Sigmoid colon (tissue), 7 donors: ENCODE measurements around the gene DCUN1D2. TPM values are rescaled to one million over a fixed set of nuclear protein-coding genes. Genes with fewer than 3 reads are reported as not detected.
A peak's percentile ranks its signal among the peaks of the same experiment; 100 is the strongest.

Experiments used
- DNase-seq: peaks from one replicate; pipeline ENCODE4 v3.0.0-alpha.2; 2019
- H3K27ac ChIP-seq, 4 donors: fragments of 200-600 bp; sonication (generic); one replicate each; pipeline ENCODE4 v1.5.1; 2016 to 2019; ENCODE audit warnings: mild to moderate bottlenecking in 1 of 4
- H3K27me3 ChIP-seq, 3 donors: fragments of 200-600 bp; sonication (generic); one replicate each; pipeline ENCODE4 v1.5.1; 2019; ENCODE audit warnings: mild to moderate bottlenecking in 1 of 3
- H3K36me3 ChIP-seq, 4 donors: fragments of 200-600 bp; sonication (generic); one replicate each; pipeline ENCODE4 v1.5.1; 2016 to 2019
- H3K4me1 ChIP-seq, 4 donors: fragments of 200-600 bp; sonication (generic); one replicate each; pipeline ENCODE4 v1.5.1; 2017 to 2019
- H3K4me3 ChIP-seq, 4 donors: fragments of 200-600 bp; sonication (generic); one replicate each; pipeline ENCODE4 v1.5.1; 2017 to 2019; ENCODE audit warnings: mild to moderate bottlenecking in 2 of 4, moderate library complexity in 1 of 4
- H3K9me3 ChIP-seq, 4 donors: fragments of 200-600 bp in 3 of 4; sonication (generic) in 3 of 4; one replicate each; pipeline versions ENCODE4 v1.5.1 to v1.6.1; 2013 to 2019
- EP300 ChIP-seq, 4 donors: sonication (generic); formaldehyde crosslinking; IDR thresholded peaks; one replicate each; pipeline ENCODE4 v1.6.1; 2017; ENCODE audit warnings: antibody characterized with exemption in 4 of 4
- POLR2A ChIP-seq, 2 donors: fragments of 450-650 bp; IDR thresholded peaks; one replicate each; pipeline ENCODE4 v1.6.1; 2016; ENCODE audit warnings: antibody characterized with exemption in 2 of 2, mild to moderate bottlenecking in 2 of 2, moderate library complexity in 2 of 2
- POLR2AphosphoS5 ChIP-seq, 4 donors: sonication (generic); formaldehyde crosslinking; IDR thresholded peaks; one replicate each; pipeline ENCODE4 v1.6.1; 2017; ENCODE audit warnings: antibody characterized with exemption in 4 of 4
- WGBS, 2 donors: extraction: QIAGEN DNeasy Blood & Tissue Kit; methylation state at CpG; one replicate each; pipeline ENCODE4 v1.1.7; 2013; 5-methylcytosine and 5-hydroxymethylcytosine counted together
- intact Hi-C: fragments of 100-400 bp; cut with DNase I; formaldehyde crosslinking; loops from one replicate; pipeline ENCODE4 v1.15.1; 2023
- polyA plus RNA-seq, 3 donors: library from polyadenylated mRNA; stranded (reverse); fragments of 200-250 nt; gene quantifications; one replicate each; pipeline ENCODE4 v1.2.3, GENCODE V29; 2013
- total RNA-seq, 4 donors: library from RNA; depleted of rRNA; stranded (reverse); fragments of >200 nt; gene quantifications; one replicate each; pipeline ENCODE4 v1.1.0, GENCODE V29; 2016
- TF ChIP-seq, protein P1 (sequence below), 4 experiments: fragments of 450-650 bp in 3 of 4; fragments of 200-600 bp in 1 of 4; IDR thresholded peaks; one replicate each; pipeline ENCODE4 v1.5.1; 2016 to 2019; ENCODE audit warnings: antibody characterized with exemption in 4 of 4, mild to moderate bottlenecking in 3 of 4, moderate library complexity in 2 of 4
- donor health status: healthy with polysubstance abuse.
- donor health status: Bipolar disorder and iron deficiency.
- donor health status: healthy.

DCUN1D2 gene
- total and polyA plus RNA-seq, 7 donors: 6.6 to 33.0 (median 20.6) TPM

DNA sequence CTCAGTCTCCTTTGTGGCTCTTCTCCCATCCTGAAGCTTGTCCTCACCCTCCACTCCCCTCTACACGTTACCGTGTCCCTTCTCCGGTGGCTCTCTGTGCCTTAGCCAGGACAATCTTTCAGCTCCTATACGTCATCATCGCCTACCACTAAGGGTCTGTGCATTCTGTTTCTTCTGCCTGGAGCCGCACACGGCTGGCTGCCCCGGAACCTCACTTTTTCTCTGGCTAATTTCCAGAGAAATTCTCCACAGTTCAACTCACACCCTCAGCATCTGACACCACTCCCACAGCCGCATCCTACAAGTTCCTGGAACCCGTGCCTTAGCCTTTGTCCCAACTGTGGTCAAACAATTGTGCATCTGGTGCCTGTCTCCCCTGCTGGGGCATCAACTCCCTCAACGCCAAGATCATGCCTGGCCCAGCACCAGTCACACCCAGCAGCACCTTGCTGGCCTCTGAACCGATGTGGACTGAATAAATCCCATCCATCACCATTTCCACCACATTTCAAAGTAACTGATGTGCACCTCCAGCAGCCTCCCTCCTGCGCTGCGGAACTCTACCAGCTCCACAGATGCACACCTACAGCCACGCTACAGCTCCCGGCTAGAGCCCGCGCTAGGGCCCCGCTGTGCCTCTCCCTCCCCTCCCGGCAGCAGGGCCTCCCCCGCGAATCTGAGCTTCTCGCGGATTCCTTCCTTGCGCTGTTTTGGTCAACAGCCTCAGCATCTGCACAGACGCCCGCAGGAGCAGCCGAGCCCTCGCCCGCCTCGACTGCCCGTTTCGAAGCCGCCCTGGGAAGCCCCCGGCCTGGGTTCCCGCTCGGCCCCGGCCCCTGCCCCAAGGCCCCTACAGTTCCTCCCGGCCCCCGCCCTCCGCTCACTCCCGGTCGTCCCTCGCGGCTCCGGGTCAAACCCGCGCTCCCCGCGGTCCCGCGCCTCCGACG lies 689 bp downstream of the DCUN1D2 start:
- DNase-seq: peak; percentile 74
- Histone ChIP-seq H3K4me3 (peak overlapping the region; percentile 88 to 94 (median 92)), H3K4me1 (peaks cover 0 to 84% (median 67%) of the 10 kb centered on the region in 4 donors), H3K27ac (peak overlapping the region; percentile 87 to 95 (median 93)), H3K36me3 (no peaks in the 10 kb centered on the region), H3K27me3 (no peaks in the 10 kb centered on the region), H3K9me3 (no peaks in the 10 kb centered on the region)
- WGBS, 2 donors: 4 to 9% methylated on average over 54 of the region's 54 CpGs
- TF ChIP-seq, protein P1, sequence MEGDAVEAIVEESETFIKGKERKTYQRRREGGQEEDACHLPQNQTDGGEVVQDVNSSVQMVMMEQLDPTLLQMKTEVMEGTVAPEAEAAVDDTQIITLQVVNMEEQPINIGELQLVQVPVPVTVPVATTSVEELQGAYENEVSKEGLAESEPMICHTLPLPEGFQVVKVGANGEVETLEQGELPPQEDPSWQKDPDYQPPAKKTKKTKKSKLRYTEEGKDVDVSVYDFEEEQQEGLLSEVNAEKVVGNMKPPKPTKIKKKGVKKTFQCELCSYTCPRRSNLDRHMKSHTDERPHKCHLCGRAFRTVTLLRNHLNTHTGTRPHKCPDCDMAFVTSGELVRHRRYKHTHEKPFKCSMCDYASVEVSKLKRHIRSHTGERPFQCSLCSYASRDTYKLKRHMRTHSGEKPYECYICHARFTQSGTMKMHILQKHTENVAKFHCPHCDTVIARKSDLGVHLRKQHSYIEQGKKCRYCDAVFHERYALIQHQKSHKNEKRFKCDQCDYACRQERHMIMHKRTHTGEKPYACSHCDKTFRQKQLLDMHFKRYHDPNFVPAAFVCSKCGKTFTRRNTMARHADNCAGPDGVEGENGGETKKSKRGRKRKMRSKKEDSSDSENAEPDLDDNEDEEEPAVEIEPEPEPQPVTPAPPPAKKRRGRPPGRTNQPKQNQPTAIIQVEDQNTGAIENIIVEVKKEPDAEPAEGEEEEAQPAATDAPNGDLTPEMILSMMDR (IDR thresholded peaks at IDR 0.05): no peak
- no peak for TF ChIP-seq EP300 (IDR thresholded peaks at IDR 0.05)
- TF ChIP-seq POLR2AphosphoS5 (IDR thresholded peaks at IDR 0.05): no peak
- TF ChIP-seq POLR2A (IDR thresholded peaks at IDR 0.05): no peak
- intact Hi-C loops: loop anchor here (2.0 to 5.0 kb wide), 3 partner anchors 35 to 283 kb away; partner anchors contain the start of genes CUL4A and PCID2

DNA sequence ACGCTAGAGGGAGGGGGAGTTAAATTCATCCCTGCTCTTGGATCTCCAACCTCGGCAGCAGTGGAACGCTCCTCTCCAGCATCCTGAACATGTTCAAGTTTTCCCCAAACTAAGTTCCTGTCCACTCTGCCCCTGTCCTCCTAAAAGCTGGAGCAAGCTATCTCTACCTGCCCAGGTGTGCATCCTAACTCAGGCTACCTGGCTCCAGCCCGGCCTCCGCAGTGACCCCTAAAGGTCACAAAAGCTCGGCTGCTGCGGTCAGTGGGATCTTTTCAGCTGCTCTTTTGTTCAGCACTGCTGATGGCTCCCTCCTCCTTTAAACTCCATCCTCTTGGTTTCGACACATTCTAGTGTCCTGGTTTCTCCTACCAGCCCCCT lies 1.4 kb downstream of the DCUN1D2 start:
- H3K27ac ChIP-seq: peak overlapping the region; percentile 87 to 95 (median 93)
- H3K9me3 ChIP-seq: no peaks in the 10 kb centered on the region
- H3K36me3 ChIP-seq: no peaks in the 10 kb centered on the region
- peaks cover 0 to 84% (median 66%) of the 10 kb centered on the region in 4 donors for H3K4me1 ChIP-seq
- WGBS, 2 donors: 44 to 68% methylated on average over 8 of the region's 8 CpGs
- no peak for TF ChIP-seq POLR2AphosphoS5 (IDR thresholded peaks at IDR 0.05)
- TF ChIP-seq, protein P1 (IDR thresholded peaks at IDR 0.05): no peak
- TF ChIP-seq EP300 (IDR thresholded peaks at IDR 0.05): no peak
- no peak for TF ChIP-seq POLR2A (IDR thresholded peaks at IDR 0.05)
- peak overlapping the region in 3 of 4 donors; percentile 88 to 94 (median 91) for H3K4me3 ChIP-seq
- intact Hi-C loops: no loop called here
- no peak for DNase-seq
- H3K27me3 ChIP-seq: no peaks in the 10 kb centered on the region

DNA sequence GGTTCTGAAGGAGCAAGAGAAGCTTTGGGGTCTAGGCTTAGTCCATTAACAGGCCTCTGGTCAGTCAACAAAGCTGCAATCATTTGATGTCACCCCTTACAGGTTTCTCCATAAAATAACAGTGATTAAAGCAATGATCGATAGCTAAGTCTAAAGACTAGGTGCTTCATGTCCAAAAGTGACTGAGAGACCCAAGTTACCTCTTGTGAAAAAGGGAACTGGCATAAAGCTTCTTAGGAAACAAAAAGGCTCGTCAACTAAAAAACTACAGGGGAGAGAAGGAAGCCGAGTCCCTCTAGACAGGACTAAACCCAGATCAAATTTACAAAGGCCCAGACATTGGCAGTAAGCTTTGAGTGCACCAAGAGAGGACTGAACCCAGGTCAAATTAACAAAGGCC lies 2.2 kb downstream of the DCUN1D2 start:
- TF ChIP-seq POLR2AphosphoS5 (IDR thresholded peaks at IDR 0.05): no peak
- TF ChIP-seq EP300 (IDR thresholded peaks at IDR 0.05): no peak
- no peak for TF ChIP-seq POLR2A (IDR thresholded peaks at IDR 0.05)
- TF ChIP-seq, protein P1 (IDR thresholded peaks at IDR 0.05): no peak
- intact Hi-C loops: no loop called here
- WGBS, 2 donors: 89 to 95% methylated on average over 3 of the region's 3 CpGs
- DNase-seq: no peak
- Histone ChIP-seq H3K27me3 (no peaks in the 10 kb centered on the region), H3K36me3 (no peaks in the 10 kb centered on the region), H3K27ac (no peak overlapping the region), H3K4me1 (peaks cover 0 to 84% (median 62%) of the 10 kb centered on the region in 4 donors), H3K9me3 (no peaks in the 10 kb centered on the region), H3K4me3 (no peak overlapping the region)

DNA sequence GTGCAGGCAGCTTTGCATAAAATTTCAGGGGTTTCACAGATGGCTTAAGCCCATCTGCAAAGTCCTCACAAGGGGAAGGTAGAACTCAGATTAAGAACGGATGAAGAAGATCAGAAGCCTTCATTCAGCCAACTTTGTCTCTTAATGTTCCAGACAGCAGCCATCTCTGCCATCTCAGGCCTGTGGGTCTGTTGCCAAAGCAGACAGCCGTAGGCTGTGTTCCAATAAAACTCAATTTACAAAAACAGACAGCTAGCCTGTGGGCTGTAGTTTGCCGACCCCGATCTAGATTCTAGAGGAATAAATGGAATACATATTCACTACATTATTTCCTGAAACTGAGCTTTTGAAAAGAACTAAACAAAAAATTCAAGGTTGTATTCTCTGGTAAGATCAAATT lies 3.8 kb downstream of the DCUN1D2 start:
- TF ChIP-seq, protein P1 (IDR thresholded peaks at IDR 0.05): no peak
- no peak for TF ChIP-seq POLR2A (IDR thresholded peaks at IDR 0.05)

More for the DNA sequence above, 3.8 kb downstream of the DCUN1D2 start:
- Histone ChIP-seq H3K27me3 (no peaks in the 10 kb centered on the region), H3K4me1 (peaks cover 0 to 83% (median 49%) of the 10 kb centered on the region in 4 donors), H3K4me3 (no peak overlapping the region), H3K36me3 (no peaks in the 10 kb centered on the region), H3K9me3 (no peaks in the 10 kb centered on the region), H3K27ac (peak overlapping the region in 1 of 4 donors; percentile 47)
- intact Hi-C loops: no loop called here
- DNase-seq: no peak
- 83 to 92% methylated on average over 4 of the region's 4 CpGs for WGBS, 2 donors
